ENCODE measurements around the gene ZBTB25.

ZBTB25 gene

DNA sequence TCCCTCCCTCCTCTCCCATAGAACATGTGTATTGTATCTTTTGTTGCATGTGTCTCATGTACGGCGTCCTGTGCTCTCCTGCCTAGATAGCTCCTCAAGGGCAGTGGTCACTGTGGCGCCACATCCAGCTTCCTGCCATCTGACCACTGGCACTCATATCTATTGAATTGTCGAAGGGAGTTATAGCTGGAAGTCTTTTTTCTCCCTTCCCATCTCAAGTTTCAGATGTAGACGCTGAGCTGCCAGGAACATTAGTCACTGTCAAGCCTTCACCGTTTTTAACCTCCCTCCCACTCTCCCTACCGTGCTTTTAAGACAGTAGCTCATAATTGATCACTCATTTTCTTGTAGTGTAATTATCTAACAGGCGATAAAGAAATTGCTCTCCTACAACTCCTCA, 82.5 kb downstream of the ZBTB25 start:
- Histone ChIP-seq H3K9me3 (ENCODE audit: control insufficient read depth, insufficient read depth, low read length) (no peaks in the 10 kb centered on the region), H3K4me1 (ENCODE audit: insufficient read depth, low read length) (peaks cover 5% of the 10 kb centered on the region; the same call in 1 of the 2 replicates), H3K9ac (ENCODE audit: low read depth, low read length) (no peak overlapping the region), H3K36me3 (ENCODE audit: insufficient read depth, low read length) (peaks cover 60% of the 10 kb centered on the region)

DNA sequence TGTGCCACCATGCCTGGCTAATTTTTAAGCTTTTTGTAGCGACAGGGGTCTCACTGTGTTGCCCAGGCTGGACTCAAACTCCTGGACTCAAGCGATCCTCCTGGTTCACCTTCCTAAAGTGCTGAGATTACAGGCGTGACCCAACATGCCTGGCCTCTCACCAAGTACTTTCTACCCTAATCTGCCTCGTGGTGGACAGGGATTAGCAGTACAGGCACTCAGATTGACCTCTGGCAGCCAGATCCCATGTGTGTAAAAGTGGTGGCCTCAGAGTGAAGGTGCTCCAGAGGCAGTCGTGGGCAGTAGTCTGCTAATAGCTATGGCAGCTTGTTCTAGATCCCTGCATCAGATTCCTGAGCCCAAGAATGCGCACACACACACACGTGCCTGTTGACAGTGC, 84.6 kb downstream of the ZBTB25 start:
- H3K4me1 ChIP-seq (ENCODE audit: insufficient read depth, low read length) = peaks cover 5% of the 10 kb centered on the region; the same call in 1 of the 2 replicates
- H3K9me3 ChIP-seq (ENCODE audit: control insufficient read depth, insufficient read depth, low read length) = no peaks in the 10 kb centered on the region
- H3K36me3 ChIP-seq (ENCODE audit: insufficient read depth, low read length) = peaks cover 61% of the 10 kb centered on the region
- no peak overlapping the region for H3K9ac ChIP-seq (ENCODE audit: low read depth, low read length)

DNA sequence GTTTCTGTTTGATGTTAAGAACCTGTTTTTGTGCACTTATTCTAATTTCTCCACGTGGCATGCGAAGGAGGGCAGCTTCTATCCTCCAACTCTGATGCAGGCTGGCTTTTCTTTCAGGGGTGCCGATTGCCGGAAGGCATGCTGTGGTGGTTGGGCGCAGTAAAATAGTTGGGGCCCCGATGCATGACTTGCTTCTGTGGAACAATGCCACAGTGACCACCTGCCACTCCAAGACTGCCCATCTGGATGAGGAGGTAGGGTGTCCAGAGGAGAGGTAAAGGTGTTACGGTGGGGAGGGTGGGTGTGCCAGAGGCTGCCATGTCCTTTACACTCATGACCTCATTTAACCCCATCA, 85.9 kb downstream of the ZBTB25 start:
- peaks cover 65% of the 10 kb centered on the region for H3K36me3 ChIP-seq (ENCODE audit: insufficient read depth, low read length)
- no peak overlapping the region for H3K9ac ChIP-seq (ENCODE audit: low read depth, low read length)
- peaks cover 5% of the 10 kb centered on the region; the same call in 1 of the 2 replicates for H3K4me1 ChIP-seq (ENCODE audit: insufficient read depth, low read length)
- no peaks in the 10 kb centered on the region for H3K9me3 ChIP-seq (ENCODE audit: control insufficient read depth, insufficient read depth, low read length)

DNA sequence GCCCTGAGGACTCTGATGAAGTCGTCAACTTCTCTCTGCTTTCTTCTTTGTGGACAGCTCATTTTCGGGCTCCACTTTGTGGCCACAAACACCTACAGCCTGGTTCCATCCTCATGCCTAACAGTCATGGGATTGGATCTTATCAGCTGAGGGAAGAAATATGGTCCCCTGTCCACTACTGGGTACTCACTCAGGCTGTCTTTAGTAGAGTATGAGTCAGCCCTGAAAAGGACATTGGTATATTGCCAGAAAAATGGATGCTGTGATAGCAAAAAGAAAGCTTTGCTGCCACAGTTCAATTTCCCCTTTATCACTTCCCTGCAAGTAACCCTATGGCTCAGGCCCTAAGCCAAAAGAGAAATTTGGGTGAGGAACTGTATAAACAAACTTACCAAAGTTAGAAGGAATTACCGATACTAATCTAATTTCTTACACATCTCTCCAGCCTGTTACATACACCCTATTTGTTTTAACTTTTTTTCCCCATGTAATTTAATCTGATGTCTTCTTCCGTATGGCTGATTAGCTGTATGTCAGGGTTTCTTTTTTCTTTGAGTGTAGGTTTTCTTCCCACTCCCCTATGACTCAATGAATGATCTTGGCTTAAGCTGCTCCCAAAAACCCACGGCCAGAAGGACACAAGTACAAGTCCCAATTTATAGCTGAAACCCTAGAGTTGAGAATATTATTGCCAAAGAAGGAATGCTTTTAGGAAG, 86.4 kb downstream of the ZBTB25 start:
- H3K4me1 ChIP-seq (ENCODE audit: insufficient read depth, low read length) = peaks cover 5% of the 10 kb centered on the region; the same call in 1 of the 2 replicates
- H3K9me3 ChIP-seq (ENCODE audit: control insufficient read depth, insufficient read depth, low read length) = no peaks in the 10 kb centered on the region
- peaks cover 62% of the 10 kb centered on the region for H3K36me3 ChIP-seq (ENCODE audit: insufficient read depth, low read length)

DNA sequence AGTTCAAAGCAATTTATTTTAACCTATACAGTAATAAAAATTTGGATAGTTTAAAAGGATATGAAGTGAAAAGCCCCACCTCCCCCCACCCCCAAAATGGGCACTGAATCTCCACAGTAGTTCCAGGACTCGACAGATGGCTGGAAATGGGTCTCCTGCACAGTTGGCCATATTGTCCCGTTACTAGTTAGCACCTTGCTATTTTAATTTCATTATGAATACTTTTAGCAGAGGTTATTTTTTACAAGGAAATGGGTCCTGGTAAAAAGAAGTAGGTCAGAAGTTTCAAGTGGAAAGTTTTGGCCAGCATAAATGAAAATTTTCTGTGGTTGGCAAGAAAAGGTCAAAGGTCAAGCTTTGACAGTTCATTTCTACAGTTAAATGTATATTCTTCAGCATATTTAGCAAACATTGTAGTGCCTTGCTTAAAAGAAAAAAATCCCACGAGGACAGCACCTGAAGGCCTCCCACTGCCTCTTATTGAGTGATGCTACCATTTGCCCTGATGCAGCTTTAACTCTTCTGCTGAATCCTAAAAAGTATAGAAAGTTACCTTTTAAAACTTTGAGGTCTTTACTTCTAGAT, 87.2 kb downstream of the ZBTB25 start:
- H3K9me3 ChIP-seq (ENCODE audit: control insufficient read depth, insufficient read depth, low read length) = no peaks in the 10 kb centered on the region
- H3K9ac ChIP-seq (ENCODE audit: low read depth, low read length) = no peak overlapping the region
- H3K4me1 ChIP-seq (ENCODE audit: insufficient read depth, low read length) = peaks cover 5% of the 10 kb centered on the region; the same call in 1 of the 2 replicates
- H3K36me3 ChIP-seq (ENCODE audit: insufficient read depth, low read length) = peaks cover 62% of the 10 kb centered on the region

More for the DNA sequence above, 86.4 kb downstream of the ZBTB25 start:
- H3K9ac ChIP-seq (ENCODE audit: low read depth, low read length) = no peak overlapping the region

DNA sequence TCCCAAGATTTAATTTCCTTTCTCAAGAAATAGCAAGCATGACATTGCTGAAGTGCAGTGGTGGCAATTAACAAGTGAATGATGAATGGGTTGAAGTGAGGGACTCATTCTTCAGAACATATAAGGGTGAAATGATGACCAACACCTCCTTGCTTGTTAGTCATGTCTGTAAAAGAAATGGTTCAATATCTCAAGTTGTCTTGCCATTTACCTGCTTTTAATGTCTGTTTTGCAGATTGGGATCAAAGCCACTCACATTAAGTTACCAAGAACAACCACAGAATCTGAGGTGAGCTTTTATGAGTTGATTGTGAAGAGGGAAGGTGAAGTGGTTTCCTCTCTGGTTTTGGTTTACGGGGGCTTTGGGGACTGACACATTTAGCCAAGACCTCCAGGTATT, 91.4 kb downstream of the ZBTB25 start:
- H3K4me1 ChIP-seq (ENCODE audit: insufficient read depth, low read length) = peaks cover 12% of the 10 kb centered on the region
- H3K36me3 ChIP-seq (ENCODE audit: insufficient read depth, low read length) = peaks cover 36% of the 10 kb centered on the region
- H3K9me3 ChIP-seq (ENCODE audit: control insufficient read depth, insufficient read depth, low read length) = no peaks in the 10 kb centered on the region
- no peak overlapping the region for H3K9ac ChIP-seq (ENCODE audit: low read depth, low read length)

DNA sequence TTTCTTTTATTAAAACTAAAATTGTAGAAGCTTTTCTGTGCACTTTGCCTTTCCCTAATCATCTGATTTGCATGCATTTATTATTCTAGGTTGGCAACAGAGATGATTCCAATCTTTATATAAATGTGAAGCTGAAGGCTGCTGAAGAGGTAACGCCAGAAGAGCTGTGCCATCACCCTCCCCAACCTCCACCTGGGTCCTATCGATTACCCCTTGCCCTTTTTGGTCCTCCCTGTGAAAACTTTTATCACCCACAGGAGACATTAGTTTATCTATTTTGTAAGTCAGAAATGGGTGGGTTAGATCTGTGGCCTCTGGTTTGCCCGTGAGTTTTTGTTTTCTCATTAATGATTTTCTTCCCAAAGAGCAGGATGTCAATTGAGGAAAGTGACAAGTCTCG, 92.6 kb downstream of the ZBTB25 start:
- Histone ChIP-seq H3K4me1 (ENCODE audit: insufficient read depth, low read length) (peaks cover 12% of the 10 kb centered on the region), H3K9me3 (ENCODE audit: control insufficient read depth, insufficient read depth, low read length) (no peaks in the 10 kb centered on the region), H3K36me3 (ENCODE audit: insufficient read depth, low read length) (peaks cover 25% of the 10 kb centered on the region), H3K9ac (ENCODE audit: low read depth, low read length) (no peak overlapping the region)

DNA sequence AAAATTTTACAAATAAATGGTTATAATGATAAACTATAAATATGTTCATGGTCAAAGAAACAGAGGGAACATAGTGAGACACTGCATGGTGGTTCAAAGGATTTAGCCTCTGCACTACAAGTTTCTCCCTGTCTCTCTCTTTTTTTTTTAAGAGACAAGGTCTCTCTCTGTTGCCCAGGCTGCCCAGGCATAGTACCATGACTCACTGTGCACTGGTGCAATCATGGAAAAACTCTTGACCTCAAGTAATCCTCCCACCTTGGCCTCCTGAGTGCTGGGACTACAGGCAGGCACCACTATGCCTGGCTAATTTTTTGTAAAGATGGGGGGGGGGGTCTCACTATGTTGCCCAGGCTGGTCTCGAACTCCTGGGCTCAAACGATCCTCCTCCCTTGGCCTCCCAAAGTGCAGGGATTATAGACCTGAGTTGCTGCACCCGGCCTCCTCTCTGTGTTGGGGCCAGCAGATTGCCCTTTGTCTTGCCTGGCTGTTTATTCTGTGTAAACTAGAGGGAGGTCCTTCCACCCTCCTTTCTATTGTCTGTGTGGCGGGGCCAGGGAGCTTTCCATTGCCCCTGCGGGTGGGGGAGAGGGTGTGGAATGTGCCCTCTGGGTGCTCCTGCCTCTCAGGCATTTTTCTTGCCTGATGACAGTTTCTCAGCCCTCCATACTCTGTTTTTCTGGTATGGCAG, 93.4 kb downstream of the ZBTB25 start:
- Histone ChIP-seq H3K36me3 (ENCODE audit: insufficient read depth, low read length) (peaks cover 20% of the 10 kb centered on the region), H3K9ac (ENCODE audit: low read depth, low read length) (no peak overlapping the region), H3K4me1 (ENCODE audit: insufficient read depth, low read length) (peaks cover 12% of the 10 kb centered on the region), H3K9me3 (ENCODE audit: control insufficient read depth, insufficient read depth, low read length) (no peaks in the 10 kb centered on the region)

DNA sequence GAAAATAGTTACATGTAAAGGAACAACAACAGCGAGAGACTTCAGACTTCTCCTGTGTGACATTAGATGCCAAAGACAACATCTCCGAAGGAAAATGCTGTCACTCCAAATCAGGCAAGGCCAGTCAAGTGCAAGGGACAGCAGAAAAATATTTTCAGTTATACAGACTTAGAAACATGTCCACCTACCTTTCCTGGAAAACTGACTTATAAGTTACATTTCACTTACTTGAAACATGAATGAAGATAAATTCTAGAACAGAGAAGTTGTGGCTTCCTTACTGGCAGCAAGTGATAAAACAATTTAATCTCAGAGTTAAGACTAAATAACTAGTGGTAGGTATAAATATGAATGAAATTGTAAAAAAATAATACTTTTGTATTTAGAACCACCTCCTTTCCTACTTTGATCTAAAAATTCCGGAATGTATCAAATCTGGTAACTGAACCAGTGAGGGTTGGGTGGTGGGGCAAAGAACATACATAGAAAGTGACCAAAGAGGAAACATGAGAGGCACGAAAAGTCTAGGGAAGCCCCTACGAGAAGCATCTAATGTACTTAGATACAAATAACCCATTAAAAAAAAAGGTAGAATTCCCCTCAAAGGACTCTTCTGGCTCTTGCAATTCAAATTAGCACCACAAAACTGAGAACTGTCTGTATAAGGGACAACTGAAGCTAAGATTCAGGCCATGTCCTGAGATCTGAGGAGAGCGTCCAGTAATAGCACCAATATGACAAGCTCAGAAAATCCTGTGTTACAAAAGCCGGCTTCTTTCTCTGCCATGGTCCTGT, 94.3 kb downstream of the ZBTB25 start:
- Histone ChIP-seq H3K9ac (ENCODE audit: low read depth, low read length) (no peak overlapping the region), H3K4me1 (ENCODE audit: insufficient read depth, low read length) (peaks cover 17% of the 10 kb centered on the region), H3K9me3 (ENCODE audit: control insufficient read depth, insufficient read depth, low read length) (no peaks in the 10 kb centered on the region), H3K36me3 (ENCODE audit: insufficient read depth, low read length) (peaks cover 15% of the 10 kb centered on the region)

DNA sequence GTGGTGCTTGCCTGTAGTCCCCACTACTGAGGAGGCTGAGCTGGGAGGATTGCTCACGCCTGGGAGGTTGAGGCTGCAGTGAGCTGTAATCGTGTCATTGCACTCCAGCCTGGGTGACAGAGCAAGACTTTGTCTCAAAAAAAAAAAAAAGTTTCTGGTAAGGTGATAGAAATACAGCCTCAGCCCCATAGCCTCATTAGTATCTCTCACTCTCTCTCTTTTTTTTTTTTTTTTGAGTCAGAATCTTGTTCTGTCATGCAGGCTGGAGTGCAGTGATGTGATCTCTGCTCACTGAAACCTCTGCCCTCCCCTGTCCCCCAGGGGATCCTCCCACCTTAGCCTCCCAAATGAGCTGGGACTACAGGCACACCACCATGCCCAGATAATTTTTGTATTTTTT, 96.3 kb downstream of the ZBTB25 start:
- H3K4me1 ChIP-seq (ENCODE audit: insufficient read depth, low read length) = peaks cover 17% of the 10 kb centered on the region
- no peak overlapping the region for H3K9ac ChIP-seq (ENCODE audit: low read depth, low read length)
- peaks cover 11% of the 10 kb centered on the region for H3K36me3 ChIP-seq (ENCODE audit: insufficient read depth, low read length)
- no peaks in the 10 kb centered on the region for H3K9me3 ChIP-seq (ENCODE audit: control insufficient read depth, insufficient read depth, low read length)

DNA sequence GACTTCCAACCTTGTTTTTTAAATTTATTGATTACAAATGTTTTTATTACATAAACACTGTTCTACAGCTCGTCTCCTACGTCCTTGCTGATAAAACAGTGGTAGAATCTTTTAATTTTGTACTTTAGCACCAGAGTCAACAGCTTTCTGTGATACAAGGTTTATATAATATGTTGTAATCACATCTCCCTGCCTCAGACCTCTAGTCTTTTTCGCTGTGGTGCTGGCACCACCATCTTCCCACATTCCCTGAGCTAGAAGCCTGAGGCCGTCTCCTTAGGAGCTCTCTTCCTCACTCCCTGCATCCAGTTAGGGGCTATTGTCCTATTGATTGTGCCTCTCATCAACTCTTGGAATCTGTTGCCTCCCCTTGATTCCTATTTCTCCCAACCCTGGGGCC, 98.3 kb downstream of the ZBTB25 start:
- Histone ChIP-seq H3K36me3 (ENCODE audit: insufficient read depth, low read length) (peaks cover 9% of the 10 kb centered on the region), H3K9me3 (ENCODE audit: control insufficient read depth, insufficient read depth, low read length) (no peaks in the 10 kb centered on the region), H3K9ac (ENCODE audit: low read depth, low read length) (no peak overlapping the region), H3K4me1 (ENCODE audit: insufficient read depth, low read length) (peaks cover 17% of the 10 kb centered on the region)

DNA sequence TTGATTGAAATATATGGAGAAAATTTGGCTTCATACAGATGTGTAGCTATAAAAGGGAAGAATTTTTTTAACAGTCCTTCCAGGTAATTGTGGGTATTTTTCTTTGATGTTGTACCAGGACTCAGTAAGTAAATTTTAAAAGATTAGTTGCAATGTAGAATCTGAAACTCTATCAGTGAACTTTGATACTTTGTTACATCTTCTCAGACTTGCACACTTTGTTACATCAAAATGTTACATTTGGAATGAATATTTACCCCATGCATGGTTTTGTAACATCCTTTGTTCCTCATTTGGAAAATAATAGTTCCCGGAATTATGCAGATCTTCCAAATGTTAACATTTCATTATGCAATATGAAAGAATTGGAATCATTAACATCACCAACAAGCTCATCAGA, 101.7 kb downstream of the ZBTB25 start:
- Histone ChIP-seq H3K9ac (ENCODE audit: low read depth, low read length) (no peak overlapping the region), H3K4me1 (ENCODE audit: insufficient read depth, low read length) (0 out of 2 replicates have a peak, but pooled peaks cover 5% of the 10 kb centered on the region), H3K36me3 (ENCODE audit: insufficient read depth, low read length) (peaks cover 9% of the 10 kb centered on the region), H3K9me3 (ENCODE audit: control insufficient read depth, insufficient read depth, low read length) (no peaks in the 10 kb centered on the region)

DNA sequence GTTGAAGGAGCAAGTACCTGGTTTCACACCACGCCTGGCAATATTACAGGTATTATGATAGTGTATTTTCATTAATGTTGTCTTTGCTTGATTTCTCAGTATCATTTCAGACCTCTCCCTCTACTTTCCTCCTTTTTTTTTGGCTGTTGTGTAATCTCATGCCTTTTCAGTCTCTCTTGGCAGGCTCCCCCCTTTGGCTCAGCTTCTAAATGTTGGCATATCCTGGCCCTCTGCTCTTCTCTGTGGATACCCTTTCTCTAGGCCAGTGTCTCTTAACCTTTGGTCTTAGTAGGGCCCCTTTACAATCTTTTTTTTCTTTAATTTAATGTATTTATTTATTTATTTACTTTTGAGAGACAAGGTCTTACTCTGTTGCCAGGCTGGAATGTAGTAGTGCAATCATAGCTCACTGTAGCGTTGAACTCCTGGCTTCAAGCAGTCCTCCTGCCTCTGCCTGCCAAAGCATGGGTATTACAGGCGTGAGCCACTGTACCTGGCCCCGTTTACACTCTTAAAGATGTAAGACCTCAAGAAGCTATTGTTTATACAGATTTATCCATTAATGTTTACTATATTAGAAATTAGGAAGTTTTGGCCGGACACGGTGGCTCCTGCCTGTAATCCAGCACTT, 102.7 kb downstream of the ZBTB25 start:
- H3K9ac ChIP-seq (ENCODE audit: low read depth, low read length) = no peak overlapping the region
- no peaks in the 10 kb centered on the region for H3K9me3 ChIP-seq (ENCODE audit: control insufficient read depth, insufficient read depth, low read length)
- 0 out of 2 replicates have a peak, but pooled peaks cover 5% of the 10 kb centered on the region for H3K4me1 ChIP-seq (ENCODE audit: insufficient read depth, low read length)
- peaks cover 9% of the 10 kb centered on the region for H3K36me3 ChIP-seq (ENCODE audit: insufficient read depth, low read length)

All from ES-I3 (cell line).